ENCODE data around the gene TAF3.

TAF3 gene

GRCh38 chr10:8049045-8049864 lies 230.9 kb downstream of the TAF3 start:
- no peak for DNase-seq

- DNase-seq = no peak
Measured at GRCh38 chr10:8049865-8050555, 231.7 kb downstream of the TAF3 start.

DNA sequence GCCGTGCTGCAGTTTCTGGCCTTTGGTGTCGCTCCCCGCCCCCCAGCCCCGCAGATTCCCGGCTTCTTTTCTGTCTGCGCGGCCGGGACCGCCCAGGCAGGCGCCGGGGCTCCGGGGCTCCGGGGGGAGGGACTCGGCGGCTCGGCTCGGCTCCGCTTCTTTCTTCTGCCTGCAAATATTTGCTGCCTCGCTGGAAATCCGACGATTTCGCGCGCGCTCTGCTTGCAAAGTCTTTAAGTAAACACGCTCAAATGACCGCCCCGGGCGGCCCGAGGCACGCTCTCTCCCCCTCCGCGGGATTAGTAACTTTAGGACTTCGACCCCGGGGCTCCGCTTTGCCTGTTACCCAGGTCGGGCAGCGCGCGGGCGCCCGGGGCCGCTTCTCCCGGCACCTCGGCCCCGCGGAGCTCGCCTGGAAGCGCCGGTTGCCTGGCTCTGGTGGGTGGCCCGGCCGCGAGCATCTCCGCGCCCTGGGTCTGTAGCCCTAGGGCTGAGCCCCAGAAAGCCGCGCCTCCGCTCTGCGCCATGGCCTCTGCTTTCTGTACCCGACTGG lies 232.3 kb downstream of the TAF3 start:
- DNase-seq = peak; percentile 80

GRCh38 chr10:8051109-8051821 lies 233.0 kb downstream of the TAF3 start:
- no peak for DNase-seq

DNA sequence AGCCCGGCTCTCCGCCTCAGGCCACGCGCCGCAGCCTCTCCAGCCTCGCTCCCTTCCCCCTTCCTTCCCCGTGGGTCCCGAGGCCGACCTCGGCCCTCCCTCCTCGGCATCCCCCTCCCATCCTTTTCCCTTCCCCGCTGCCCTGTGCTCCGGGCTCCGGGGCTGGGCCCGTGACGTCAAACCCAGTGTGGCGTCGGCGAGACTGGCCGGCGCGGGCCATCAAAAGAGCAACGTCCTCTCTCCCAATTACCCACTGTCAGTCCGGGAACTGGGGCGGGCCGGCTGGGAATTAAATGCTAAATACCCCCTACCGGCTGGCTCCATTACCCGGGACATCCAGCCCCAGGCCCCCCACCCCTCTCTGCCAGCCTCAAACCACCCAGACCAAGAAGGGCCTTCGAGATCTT lies 233.5 kb downstream of the TAF3 start:
- peak; percentile 78 for DNase-seq

DNA sequence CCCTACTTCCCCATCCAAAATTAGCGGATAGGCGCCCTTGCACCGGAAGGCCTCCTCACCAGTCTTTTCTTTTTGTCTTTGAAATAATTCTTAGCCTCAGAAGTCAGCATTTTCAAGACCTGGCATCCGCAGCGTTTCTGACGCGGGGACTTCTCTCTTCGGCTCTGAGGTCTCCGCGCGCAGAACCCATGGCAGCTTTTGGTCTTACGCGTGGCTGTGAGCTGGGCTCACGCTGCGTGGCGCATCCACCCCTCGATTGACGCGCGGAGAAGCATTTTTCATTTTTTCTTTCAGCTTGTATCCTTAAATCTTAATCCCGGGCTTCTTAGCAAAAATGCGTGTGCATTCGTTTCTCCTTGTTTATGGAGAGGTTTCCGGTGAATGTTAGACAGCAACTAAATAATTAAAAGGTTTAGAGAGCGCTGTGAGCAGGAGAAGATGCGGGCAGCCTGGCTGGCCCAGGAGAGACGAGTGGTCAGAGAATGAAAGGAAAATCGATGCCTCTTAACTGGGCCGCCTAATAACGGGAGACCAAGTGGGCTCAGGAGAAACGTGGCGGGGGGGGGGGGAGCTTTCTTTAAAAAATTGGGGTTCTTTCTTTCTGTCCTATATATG lies 234.1 kb downstream of the TAF3 start:
- no peak for DNase-seq

DNA sequence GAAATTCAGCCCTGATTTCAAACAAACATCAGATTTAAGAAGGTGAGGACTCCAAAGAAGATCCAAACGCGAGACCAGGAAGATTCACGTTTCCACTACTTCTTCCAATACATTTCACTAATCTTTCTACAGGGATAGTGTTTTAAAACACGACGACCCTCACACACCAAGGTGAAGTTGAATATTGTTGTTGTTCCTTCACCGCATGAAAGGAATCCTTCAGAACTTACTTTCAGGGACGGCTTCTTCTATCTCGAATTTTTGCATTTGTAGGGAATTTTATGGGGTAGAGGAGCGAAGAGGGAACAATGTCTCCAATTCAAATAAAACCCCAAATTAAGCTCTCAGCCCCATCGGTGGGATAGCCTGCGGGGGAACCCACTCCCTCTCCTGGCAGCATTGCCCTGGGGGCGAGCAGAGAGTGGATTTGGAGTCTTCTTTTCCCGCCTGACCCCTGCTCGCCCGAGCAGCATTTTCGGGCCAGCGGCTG lies 234.7 kb downstream of the TAF3 start:
- DNase-seq = no peak

DNA sequence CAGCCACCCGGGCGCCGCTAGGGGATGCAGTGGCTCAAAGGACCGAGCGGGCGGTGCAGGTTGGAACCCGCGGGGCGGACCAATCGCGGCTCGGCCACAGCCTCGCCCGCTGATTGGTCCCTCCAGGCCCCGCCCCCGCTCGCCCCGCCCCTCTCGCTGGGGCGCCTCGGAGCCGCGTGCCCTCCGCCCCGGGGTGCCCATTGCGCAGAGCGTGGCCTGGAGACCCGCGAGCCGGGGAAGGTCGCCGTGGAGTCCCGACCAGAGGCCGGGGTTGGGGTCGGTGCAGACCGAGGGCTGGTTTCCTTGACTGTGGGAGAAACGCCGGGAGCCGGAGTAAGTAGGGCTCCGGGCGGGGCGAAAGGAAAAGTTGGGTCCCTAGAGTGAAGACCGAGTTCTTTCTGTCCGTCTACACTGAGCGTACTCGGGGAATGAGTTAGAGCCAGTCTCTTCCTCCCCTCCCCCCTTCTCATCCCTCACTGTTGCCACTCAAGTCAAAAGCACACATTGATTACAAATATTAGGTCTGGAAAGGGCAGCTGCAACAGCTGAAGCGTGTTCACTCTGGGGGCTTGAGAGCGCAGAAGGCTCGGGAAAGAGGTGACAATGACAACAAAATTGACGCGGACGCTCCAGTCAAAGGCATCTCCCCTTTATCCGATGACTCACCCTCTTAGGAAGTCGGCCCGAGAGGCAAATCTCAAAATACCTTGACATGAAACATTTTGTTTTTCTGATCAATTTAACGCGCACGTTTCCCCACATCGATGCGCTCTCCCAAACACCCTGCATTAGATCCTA lies 235.3 kb downstream of the TAF3 start:
- peak; percentile 99 for DNase-seq

GRCh38 chr10:8054244-8054493 lies 235.9 kb downstream of the TAF3 start:
- DNase-seq = no peak

DNA sequence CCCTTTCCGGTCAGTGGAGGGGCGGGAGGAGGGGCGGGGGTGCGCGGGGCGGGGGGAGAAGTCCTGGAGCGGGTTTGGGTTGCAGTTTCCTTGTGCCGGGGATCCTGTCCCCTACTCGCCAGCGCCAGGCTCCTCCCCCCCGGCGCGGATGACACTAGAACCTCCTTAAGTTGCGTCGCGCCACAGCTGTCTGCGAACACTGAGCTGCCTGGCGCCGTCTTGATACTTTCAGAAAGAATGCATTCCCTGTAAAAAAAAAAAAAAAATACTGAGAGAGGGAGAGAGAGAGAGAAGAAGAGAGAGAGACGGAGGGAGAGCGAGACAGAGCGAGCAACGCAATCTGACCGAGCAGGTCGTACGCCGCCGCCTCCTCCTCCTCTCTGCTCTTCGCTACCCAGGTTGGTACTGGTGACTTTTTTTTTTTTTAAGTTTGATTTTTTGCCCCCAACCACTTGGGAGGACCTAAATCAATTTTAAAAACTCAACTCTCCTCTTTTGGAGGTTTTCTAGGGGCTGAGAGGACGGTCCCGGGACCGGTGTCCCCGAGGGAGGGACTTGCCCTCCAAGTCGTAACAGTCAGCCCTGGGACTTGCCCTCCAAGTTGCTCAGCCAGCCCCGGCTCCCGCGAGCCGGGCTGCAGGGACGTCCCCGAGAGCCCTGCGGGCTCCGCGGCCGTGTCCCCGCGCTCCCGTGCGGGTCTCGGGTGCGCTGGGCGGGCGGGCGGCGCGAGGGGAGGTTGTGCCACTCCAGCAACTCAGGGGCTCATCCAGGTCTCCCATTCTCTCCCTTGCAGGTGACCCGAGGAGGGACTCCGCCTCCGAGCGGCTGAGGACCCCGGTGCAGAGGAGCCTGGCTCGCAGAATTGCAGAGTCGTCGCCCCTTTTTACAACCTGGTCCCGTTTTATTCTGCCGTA lies 236.4 kb downstream of the TAF3 start, which contains the start of gene GATA3:
GATA3 (plus strand) TSS at position 195 of the 914 bp plus-strand sequence. CDS start 968 bp downstream, outside the sequence.
- DNase-seq = peak; percentile 89

DNA sequence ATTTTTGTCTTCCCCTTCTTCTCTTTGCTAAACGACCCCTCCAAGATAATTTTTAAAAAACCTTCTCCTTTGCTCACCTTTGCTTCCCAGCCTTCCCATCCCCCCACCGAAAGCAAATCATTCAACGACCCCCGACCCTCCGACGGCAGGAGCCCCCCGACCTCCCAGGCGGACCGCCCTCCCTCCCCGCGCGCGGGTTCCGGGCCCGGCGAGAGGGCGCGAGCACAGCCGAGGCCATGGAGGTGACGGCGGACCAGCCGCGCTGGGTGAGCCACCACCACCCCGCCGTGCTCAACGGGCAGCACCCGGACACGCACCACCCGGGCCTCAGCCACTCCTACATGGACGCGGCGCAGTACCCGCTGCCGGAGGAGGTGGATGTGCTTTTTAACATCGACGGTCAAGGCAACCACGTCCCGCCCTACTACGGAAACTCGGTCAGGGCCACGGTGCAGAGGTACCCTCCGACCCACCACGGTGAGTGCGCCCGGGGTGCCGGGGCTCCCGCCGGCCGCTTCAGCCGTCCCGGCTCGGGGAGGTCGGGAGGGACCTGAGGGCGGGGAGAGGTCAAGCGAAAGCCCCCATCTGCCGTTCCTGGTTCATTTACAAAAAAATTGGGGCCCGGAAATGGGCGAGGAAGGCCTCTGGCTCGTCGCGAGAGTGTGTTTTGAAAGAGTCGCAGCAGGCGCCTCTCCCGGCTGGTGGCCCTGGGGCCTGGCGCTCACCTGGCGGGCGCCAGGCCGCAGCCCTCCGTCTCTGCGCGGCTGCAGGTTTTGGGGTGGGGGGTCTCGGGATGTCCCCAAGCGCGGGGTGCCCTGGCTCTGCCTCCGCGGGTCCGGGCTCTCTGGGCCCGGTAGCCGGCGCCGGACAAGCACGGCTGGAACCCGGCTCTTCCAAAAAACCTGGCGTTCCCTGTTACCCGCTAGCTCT lies 237.4 kb downstream of the TAF3 start:
- DNase-seq = peak; percentile 79

DNA sequence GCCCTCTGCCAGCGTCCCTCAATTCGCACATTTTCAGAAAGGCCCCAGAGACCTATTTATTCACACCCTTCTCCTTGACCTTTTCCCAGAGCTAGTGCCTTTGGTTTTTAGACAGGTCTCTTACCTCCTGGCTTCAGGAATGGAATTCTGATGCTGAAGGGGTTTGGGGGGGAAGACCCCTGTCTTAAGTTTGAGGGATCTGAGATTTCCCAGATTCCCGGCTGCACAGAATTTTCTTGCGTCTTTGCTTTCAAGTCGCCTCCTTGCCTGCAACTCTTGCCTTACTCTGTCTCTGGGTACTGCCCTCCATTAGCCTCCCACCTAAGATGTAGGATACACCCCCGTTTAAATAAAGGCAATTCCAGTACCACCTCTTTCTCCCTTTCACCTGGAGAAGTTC lies 238.1 kb downstream of the TAF3 start:
- DNase-seq = no peak

- DNase-seq = no peak
Measured at GRCh38 chr10:8056871-8057331, 238.6 kb downstream of the TAF3 start.

DNA sequence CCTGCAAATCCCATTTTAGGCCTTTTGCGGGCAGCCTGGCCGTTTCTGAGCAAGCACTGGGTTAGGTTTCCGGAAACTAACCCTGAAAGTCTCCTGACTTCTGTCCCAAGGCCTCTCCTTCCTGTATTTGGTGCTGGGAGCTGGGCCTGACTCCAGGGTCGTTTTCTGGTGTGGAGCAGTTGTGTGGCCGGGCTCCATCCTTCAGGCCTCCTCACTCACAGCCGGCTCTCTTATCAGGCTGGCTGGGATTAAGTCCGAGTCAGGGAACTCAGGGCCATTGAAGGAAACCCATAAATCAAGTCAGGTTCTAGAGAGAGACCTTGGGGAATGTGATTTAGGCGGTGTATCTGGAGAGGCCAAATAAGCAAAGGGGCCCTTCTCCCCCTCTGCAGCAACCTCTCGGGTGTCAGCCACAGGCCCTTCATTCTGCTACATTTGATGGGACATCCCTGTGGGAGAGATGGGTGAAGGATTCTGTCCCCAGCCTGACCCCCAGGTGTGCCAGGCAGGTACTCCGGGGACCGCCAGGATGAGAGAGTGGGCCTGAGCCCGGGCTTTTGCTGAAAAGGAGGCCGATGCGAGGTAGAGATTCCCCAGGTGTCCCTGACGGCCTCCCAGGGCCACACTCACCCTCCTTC lies 239.4 kb downstream of the TAF3 start:
- no peak for DNase-seq

DNA sequence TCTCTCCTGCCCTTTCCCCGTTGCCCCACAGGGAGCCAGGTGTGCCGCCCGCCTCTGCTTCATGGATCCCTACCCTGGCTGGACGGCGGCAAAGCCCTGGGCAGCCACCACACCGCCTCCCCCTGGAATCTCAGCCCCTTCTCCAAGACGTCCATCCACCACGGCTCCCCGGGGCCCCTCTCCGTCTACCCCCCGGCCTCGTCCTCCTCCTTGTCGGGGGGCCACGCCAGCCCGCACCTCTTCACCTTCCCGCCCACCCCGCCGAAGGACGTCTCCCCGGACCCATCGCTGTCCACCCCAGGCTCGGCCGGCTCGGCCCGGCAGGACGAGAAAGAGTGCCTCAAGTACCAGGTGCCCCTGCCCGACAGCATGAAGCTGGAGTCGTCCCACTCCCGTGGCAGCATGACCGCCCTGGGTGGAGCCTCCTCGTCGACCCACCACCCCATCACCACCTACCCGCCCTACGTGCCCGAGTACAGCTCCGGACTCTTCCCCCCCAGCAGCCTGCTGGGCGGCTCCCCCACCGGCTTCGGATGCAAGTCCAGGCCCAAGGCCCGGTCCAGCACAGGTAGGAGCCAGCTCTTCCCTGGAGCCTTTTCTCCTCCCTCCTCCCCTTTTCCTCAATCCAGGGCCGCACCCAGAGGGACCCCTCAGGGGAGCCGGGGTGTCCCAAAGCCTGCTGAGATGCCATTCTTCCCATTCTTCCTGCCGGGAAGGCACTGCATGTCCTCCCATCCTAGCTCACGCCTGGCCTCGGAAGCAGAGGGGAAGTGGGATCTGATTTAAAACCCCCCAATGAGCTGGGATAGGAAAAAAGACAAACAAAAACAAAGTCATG lies 240.2 kb downstream of the TAF3 start:
- DNase-seq = no peak

DNA sequence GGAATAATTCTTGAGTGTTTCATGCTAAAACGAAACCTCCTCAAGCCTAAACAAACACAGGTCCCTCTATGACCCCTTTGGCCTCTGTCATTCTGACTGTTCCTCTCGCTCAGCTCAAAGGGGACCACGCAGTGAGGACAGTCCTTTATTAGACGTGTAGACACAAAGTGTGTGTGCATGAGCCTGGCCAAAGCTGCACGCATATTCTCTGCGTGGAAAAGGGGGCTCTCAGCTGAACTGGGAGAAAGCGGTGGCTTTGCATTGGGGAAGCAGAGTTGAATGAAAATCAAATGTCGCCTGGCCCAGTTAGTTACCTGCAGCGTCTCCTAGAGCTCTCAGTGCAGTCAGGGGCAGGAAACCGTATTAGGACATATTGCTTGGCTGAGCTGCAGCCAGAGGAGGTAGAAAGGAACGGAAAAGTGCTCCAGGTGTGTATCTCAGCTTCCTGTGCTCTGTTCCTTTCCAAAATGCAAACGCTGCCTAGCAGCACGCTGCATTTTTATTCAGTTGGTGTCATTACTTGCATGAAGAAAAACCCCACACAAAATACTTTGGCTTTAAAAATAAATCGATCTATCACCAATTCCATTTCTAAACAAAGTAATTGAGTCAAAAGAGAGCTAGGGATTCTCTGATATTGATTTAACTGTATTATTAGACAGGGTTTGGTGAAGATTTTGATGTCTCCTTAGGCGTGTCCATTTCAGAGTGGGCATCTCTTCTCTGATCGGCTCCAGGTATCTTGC lies 241.1 kb downstream of the TAF3 start:
- DNase-seq = no peak

- peak; percentile 83 for DNase-seq
Measured at GRCh38 chr10:8060010-8060703, 241.9 kb downstream of the TAF3 start.

All from activated CD8-positive, alpha-beta memory T cell treated with anti-CD3 and anti-CD28 coated beads, Interleukin-2, amount 50 U/mL, for 48 hours (primary cell).